ENCODE measurements around the gene LRP4.

Gene LRP4

GRCh38 chr11:46845740-46846509 lies 72.4 kb downstream of the LRP4 start, which contains the start of gene CKAP5:
Gene CKAP5, minus strand, starts transcription at chr11:46846280. Its CDS starts 25,049 bp downstream, at chr11:46821231.
- DNase-seq (ENCODE audit: low read depth) = peak; percentile 90

DNA sequence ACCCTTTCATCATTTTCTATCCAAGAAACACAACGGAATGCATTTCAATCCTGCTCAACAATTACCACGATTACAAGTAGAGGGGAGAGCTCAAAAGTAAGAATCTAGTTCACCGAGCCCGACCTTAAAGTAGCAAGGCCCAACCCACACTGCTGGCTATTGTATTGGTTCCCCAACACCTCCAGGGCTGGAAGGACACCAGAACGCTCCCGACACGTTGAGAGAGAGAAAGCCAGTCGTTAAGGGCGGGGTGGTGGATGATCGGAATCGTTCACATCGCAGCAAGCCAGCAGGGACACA lies 73.0 kb downstream of the LRP4 start:
- DNase-seq (ENCODE audit: low read depth) = no peak

- DNase-seq (ENCODE audit: low read depth) = no peak
Measured at GRCh38 chr11:46840116-46840515, 78.2 kb downstream of the LRP4 start.

DNA sequence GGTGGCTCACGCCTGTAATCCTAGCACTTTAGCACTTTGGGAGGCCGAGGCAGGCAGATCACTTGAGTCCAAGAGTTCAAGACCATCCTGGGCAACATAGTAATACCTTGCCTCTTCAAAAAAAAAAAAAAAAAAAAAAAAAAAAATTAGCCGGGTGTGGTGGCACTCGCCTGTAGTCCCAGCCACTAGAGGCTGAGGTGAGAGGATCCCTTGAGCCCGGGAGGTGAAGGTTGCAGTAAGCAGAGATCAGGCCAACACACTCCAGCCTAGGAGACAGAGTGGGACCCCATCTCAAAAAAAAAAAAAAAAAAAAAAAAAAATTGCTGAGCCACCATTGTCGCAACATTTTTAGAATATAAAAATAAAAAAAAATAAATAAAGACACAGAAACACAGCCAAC lies 79.8 kb downstream of the LRP4 start:
- no peak for DNase-seq (ENCODE audit: low read depth)

GRCh38 chr11:46837860-46838259 lies 80.5 kb downstream of the LRP4 start:
- no peak for DNase-seq (ENCODE audit: low read depth)

GRCh38 chr11:46836870-46837269 lies 81.5 kb downstream of the LRP4 start:
- no peak for DNase-seq (ENCODE audit: low read depth)

GRCh38 chr11:46836431-46836830 lies 81.9 kb downstream of the LRP4 start:
- no peak for DNase-seq (ENCODE audit: low read depth)

GRCh38 chr11:46835897-46836296 lies 82.5 kb downstream of the LRP4 start:
- no peak for DNase-seq (ENCODE audit: low read depth)

- no peak for DNase-seq (ENCODE audit: low read depth)
Measured at GRCh38 chr11:46834821-46835220, 83.5 kb downstream of the LRP4 start.

GRCh38 chr11:46832511-46833214 lies 85.7 kb downstream of the LRP4 start:
- no peak for DNase-seq (ENCODE audit: low read depth)

GRCh38 chr11:46827995-46828394 lies 90.4 kb downstream of the LRP4 start:
- peak; percentile 47 for DNase-seq (ENCODE audit: low read depth)

DNA sequence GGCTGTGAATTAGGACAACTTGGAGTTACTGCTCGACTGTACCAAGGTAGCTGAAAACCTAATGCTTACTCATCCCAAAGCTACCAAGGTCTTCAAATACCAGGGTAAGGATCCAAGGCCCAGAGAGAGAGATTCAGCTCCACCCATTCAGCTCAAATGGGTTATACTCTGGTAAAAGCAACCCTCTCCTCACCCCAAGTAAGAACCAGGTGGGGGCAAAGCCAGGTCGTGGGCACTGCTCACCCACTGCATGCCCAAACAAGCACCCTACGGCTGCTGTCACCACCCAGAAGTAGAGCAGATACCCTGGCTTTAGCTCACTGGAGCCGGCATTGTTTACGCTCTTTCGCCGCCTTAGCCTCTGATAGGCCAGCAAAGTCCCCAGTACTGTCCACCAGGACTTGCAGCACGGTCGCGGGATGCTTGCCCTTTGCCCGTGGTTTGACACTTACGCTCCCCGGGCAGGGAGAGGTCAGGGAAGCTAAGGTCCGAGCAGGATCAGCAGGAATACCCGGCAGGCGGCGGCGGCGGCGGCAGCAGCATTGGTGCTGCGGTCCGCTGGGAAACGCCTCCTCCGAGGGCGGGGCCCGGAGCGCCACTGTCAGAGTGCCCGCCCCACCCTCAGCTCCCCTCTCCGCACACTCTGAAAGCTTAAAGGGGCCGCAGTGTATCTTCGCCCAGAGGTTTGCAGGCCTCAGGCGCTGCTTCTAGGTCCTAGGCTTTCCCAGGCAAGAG lies 91.9 kb downstream of the LRP4 start:
- DNase-seq (ENCODE audit: low read depth) = peak; percentile 78

- DNase-seq (ENCODE audit: low read depth) = peak; percentile 79
Measured at GRCh38 chr11:46808799-46809431, 109.4 kb downstream of the LRP4 start.

All from iris pigment epithelial cell (primary cell).